Left renal cortex interstitium (tissue), 4 donors: ENCODE results near the gene KRTAP5-6. TPM values are rescaled to one million over a fixed set of nuclear protein-coding genes. Genes with fewer than 3 reads are reported as not detected.

Experiments used
- DNase-seq, 4 donors: peaks; one replicate each; pipeline ENCODE4 v3.0.0-alpha.2; 2013; ENCODE audit warnings: low read depth in 4 of 4, low spot score in 2 of 4, missing footprints in 1 of 4
- polyA plus RNA-seq, 4 donors: library from polyadenylated mRNA; unstranded; fragments of 120-200 nt; gene quantifications; one replicate each; pipeline ENCODE4 v1.2.1, GENCODE V29; 2013; ENCODE audit not compliant: insufficient read length in 4 of 4

Gene KRTAP5-6
- under 1 TPM in 1 of 4 donors, not detected in 3; 0.31 TPM for polyA plus RNA-seq

GRCh38 chr11:1696608-1697570 lies at the start of gene KRTAP5-6:
Gene KRTAP5-6, plus strand, starts transcription at chr11:1697195. Its CDS starts 51 bp downstream, at chr11:1697246.
- no peak for DNase-seq

GRCh38 chr11:1647901-1648652 lies 48.9 kb upstream of the KRTAP5-6 start:
- no peak for DNase-seq

- DNase-seq = no peak
Observed at GRCh38 chr11:1648653-1649420, 48.2 kb upstream of the KRTAP5-6 start.

- no peak for DNase-seq
Observed at GRCh38 chr11:1650034-1650917, 46.7 kb upstream of the KRTAP5-6 start.

- no peak for DNase-seq
Observed at GRCh38 chr11:1650918-1651262, 46.1 kb upstream of the KRTAP5-6 start.

GRCh38 chr11:1651411-1651980 lies 45.5 kb upstream of the KRTAP5-6 start:
- no peak for DNase-seq

GRCh38 chr11:1652026-1652425 lies 45.0 kb upstream of the KRTAP5-6 start:
- no peak for DNase-seq

GRCh38 chr11:1652442-1652770 lies 44.6 kb upstream of the KRTAP5-6 start:
- DNase-seq = no peak

- no peak for DNase-seq
Observed at GRCh38 chr11:1652771-1653540, 44.0 kb upstream of the KRTAP5-6 start.

GRCh38 chr11:1653541-1654387 lies 43.2 kb upstream of the KRTAP5-6 start:
- no peak for DNase-seq

- no peak for DNase-seq
Observed at GRCh38 chr11:1654388-1655167, 42.4 kb upstream of the KRTAP5-6 start.

GRCh38 chr11:1655168-1656060 lies 41.6 kb upstream of the KRTAP5-6 start:
- DNase-seq = no peak

- DNase-seq = no peak
Observed at GRCh38 chr11:1656061-1656441, 40.9 kb upstream of the KRTAP5-6 start.

GRCh38 chr11:1656670-1657069 lies 40.3 kb upstream of the KRTAP5-6 start:
- no peak for DNase-seq

GRCh38 chr11:1659506-1659905 lies 37.5 kb upstream of the KRTAP5-6 start:
- DNase-seq = no peak
